ENCODE data around the gene GRM1. TPM values are rescaled to one million over a fixed set of nuclear protein-coding genes. Genes with fewer than 3 reads are reported as not detected.

The GRM1 gene
- total and polyA plus RNA-seq, 9 donors = 0.02 to 0.24 (median 0.10) TPM

GRCh38 chr6:146284311-146284710 is 255.4 kb downstream of the GRM1 start:
- WGBS, 3 donors = 64 to 73% (median 67%) methylated on average over 2 of the region's 2 CpGs
- Histone ChIP-seq H3K4me3 (no peak overlapping the region), H3K4me1 (ENCODE audit: insufficient read depth) (no peaks in the 10 kb centered on the region), H3K27me3 (no peaks in the 10 kb centered on the region), H3K27ac (no peak overlapping the region), H3K9me3 (no peaks in the 10 kb centered on the region), H3K36me3 (no peaks in the 10 kb centered on the region)
- DNase-seq = no peak
- TF ChIP-seq CTCF (IDR thresholded peaks at IDR 0.05) = no peak
- no peak for TF ChIP-seq POLR2A (IDR thresholded peaks at IDR 0.05)
- TF ChIP-seq EP300 (IDR thresholded peaks at IDR 0.05) = no peak
- intact Hi-C loops (cut with DNase I) = no loop called here

DNA sequence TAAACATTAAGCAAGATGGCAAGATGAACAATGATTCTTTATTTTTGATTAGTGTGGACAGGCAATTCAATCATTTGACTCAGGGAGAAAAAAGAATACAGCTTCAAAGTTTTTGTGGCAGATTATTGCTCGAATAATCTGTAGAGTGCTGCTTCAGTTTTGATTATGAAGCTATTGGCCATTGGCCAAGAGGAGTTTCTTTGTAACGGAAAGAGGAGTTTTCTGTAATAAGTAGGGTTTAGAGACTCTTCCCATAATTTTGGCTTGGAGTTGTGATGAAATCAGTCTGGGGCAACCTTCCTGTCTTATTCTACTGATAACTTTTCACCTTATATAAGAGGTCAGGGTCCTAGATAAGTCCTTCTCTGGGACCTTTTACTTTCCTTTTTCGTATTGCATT is 258.1 kb downstream of the GRM1 start:
- Histone ChIP-seq H3K4me3 (no peak overlapping the region), H3K4me1 (ENCODE audit: insufficient read depth) (no peaks in the 10 kb centered on the region), H3K27ac (no peak overlapping the region), H3K27me3 (no peaks in the 10 kb centered on the region), H3K36me3 (no peaks in the 10 kb centered on the region), H3K9me3 (no peaks in the 10 kb centered on the region)
- intact Hi-C loops (cut with DNase I) = no loop called here
- DNase-seq = no peak
- 9 to 18% (median 12%) methylated on average over 3 of the region's 3 CpGs for WGBS, 3 donors
- TF ChIP-seq CTCF (IDR thresholded peaks at IDR 0.05) (no peak), EP300 (IDR thresholded peaks at IDR 0.05) (no peak), POLR2A (IDR thresholded peaks at IDR 0.05) (no peak)

- TF ChIP-seq POLR2A (IDR thresholded peaks at IDR 0.05) = no peak
- TF ChIP-seq CTCF (IDR thresholded peaks at IDR 0.05) = no peak
- no peak for TF ChIP-seq EP300 (IDR thresholded peaks at IDR 0.05)
- Histone ChIP-seq H3K27ac (no peak overlapping the region), H3K4me3 (no peak overlapping the region), H3K9me3 (no peaks in the 10 kb centered on the region), H3K4me1 (ENCODE audit: insufficient read depth) (no peaks in the 10 kb centered on the region), H3K27me3 (no peaks in the 10 kb centered on the region), H3K36me3 (no peaks in the 10 kb centered on the region)
- DNase-seq = no peak
- 68 to 86% (median 82%) methylated on average over 1 of the region's 1 CpG for WGBS, 3 donors
- intact Hi-C loops (cut with DNase I) = no loop called here
Measured at GRCh38 chr6:146287691-146288369, 259.0 kb downstream of the GRM1 start.

DNA sequence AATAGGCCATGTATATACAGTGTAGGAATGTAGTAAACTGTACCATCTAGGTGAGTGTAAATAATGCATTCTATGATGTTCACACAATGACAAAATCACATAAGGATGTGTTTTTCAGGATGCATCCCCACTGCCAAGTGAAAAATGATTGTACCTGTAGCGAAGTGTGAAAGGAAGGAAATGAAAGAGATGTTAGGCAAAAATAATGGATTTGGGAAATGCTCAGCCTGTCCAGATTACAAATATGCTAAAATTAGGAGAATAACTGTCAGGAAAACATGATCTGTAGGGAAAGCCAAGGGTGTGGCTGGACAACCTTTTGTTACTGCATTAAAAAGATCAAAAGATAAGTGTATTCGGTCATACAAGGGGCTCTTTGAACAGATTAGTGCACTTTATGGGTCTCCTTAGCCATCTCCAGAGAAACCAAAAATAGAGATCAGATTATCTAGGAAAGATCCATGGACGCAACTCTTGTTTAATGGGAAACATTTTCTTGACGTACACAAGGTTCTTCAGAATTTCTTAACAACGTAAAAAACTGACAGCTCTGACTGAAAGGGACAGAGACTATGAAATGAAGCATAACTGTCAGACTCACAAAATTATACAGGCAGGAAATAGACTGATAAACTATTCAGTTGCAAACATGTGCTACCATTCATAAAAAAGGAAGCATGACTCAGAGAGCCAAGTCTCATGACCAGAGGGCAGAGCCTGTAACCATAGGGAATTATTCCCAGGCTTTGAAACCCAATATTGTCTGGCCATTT is 261.1 kb downstream of the GRM1 start:
- intact Hi-C loops (cut with DNase I) = no loop called here
- TF ChIP-seq CTCF (IDR thresholded peaks at IDR 0.05) = no peak
- no peak for TF ChIP-seq POLR2A (IDR thresholded peaks at IDR 0.05)
- TF ChIP-seq EP300 (IDR thresholded peaks at IDR 0.05) = no peak
- H3K36me3 ChIP-seq = no peaks in the 10 kb centered on the region
- H3K27me3 ChIP-seq = no peaks in the 10 kb centered on the region
- DNase-seq = no peak
- H3K9me3 ChIP-seq = no peaks in the 10 kb centered on the region
- no peak overlapping the region for H3K4me3 ChIP-seq
- H3K27ac ChIP-seq = no peak overlapping the region
- WGBS, 3 donors = 81 to 83% (median 82%) methylated on average over 5 of the region's 5 CpGs
- no peaks in the 10 kb centered on the region for H3K4me1 ChIP-seq (ENCODE audit: insufficient read depth)

Measured in ovary (tissue), 9 donors.